Endothelial cell of umbilical vein (primary cell): ENCODE data around the gene CDK12. TPM values are rescaled to one million over a fixed set of nuclear protein-coding genes. Genes with fewer than 3 reads are reported as not detected.

ENCODE experiments used
- BruUV-seq: library from RNA; stranded (reverse); fragments of 400-500 nt; replicated peaks from 2 replicates; lab custom pipeline; 2021; lab: Mats Ljungman, UMichigan
- CTCF ChIA-PET: fragments of 300-600, 350-600 bp; sonication (Branson Sonifier 250); formaldehyde crosslinking; loops from one replicate; lab custom pipeline; 2021; ENCODE audit warnings: antibody characterized with exemption, inconsistent platforms; lab: Charles Lee
- POLR2A ChIA-PET: fragments of 300-600, 350-600 bp; sonication (Branson Sonifier 250); formaldehyde crosslinking; loops from one replicate; lab custom pipeline; 2021; ENCODE audit warnings: antibody characterized with exemption, inconsistent platforms; lab: Charles Lee
- DNase-seq: peaks from one replicate; pipeline ENCODE4 v3.0.0-alpha.2; 2011; ENCODE audit warnings: low read depth, low spot score
- FAIRE-seq: peaks from 2 replicates; lab custom pipeline; 2011; peaks lifted over from hg19 to GRCh38; lab: Jason Lieb, UNC
- H2AFZ ChIP-seq: 2 replicates; pipeline ENCODE4 v1.6.0; 2012; ENCODE audit warnings: low read depth, low read length, control low read depth, inconsistent platforms
- H3K27ac ChIP-seq: 2 replicates; pipeline ENCODE4 v1.5.1; 2011; ENCODE audit warnings: low read depth, mild to moderate bottlenecking, control low read depth, low read length, moderate library complexity; ENCODE audit not compliant: insufficient read depth
- H3K27me3 ChIP-seq, 2 experiments: 2 replicates each; pipeline versions ENCODE4 v1.6.0 to v1.6.1; 2011; ENCODE audit warnings: low read length in 2 of 2, mixed read lengths in 1 of 2; ENCODE audit not compliant: control insufficient read depth in 2 of 2, insufficient read depth in 2 of 2
- H3K36me3 ChIP-seq, 2 experiments: 2 replicates in 1 of 2; 3 replicates in 1 of 2; pipeline ENCODE4 v1.5.1; 2011; ENCODE audit warnings: low read length in 2 of 2, mild to moderate bottlenecking in 1 of 2, moderate library complexity in 1 of 2; ENCODE audit not compliant: control insufficient read depth in 2 of 2, insufficient read depth in 2 of 2; ENCODE audit errors: extremely low read depth in 1 of 2
- H3K4me1 ChIP-seq: 3 replicates; pipeline ENCODE4 v1.5.1; 2011; ENCODE audit warnings: mild to moderate bottlenecking, low read length; ENCODE audit not compliant: control insufficient read depth, insufficient read depth; ENCODE audit errors: extremely low read depth
- H3K4me2 ChIP-seq: 2 replicates; pipeline ENCODE4 v1.6.1; 2011; ENCODE audit warnings: low read length, control low read depth, mixed read lengths; ENCODE audit not compliant: insufficient read depth
- H3K4me3 ChIP-seq, 3 experiments: fragments of 200-600 bp in 1 of 3; sonication (generic), shearing (Covaris generic) in 1 of 3; replicated peaks in 1 of 3; 2 replicates each; pipeline ENCODE4 v1.5.1; 2011 to 2016; ENCODE audit warnings: control low read depth in 3 of 3, low read length in 3 of 3, mild to moderate bottlenecking in 2 of 3, inconsistent platforms in 1 of 3, low read depth in 1 of 3, moderate library complexity in 1 of 3; ENCODE audit not compliant: insufficient read depth in 1 of 3
- H3K79me2 ChIP-seq: 2 replicates; pipeline ENCODE4 v1.6.0; 2012; ENCODE audit warnings: low read length, inconsistent platforms; ENCODE audit not compliant: control insufficient read depth, insufficient read depth
- H3K9ac ChIP-seq: replicated peaks from 2 replicates; pipeline ENCODE3; 2011; ENCODE audit warnings: low read length, control low read depth; ENCODE audit not compliant: insufficient read depth; ENCODE audit errors: extremely low read depth
- H3K9me1 ChIP-seq: replicated peaks from 3 replicates; pipeline ENCODE4 v1.6.0; 2011; ENCODE audit warnings: mild to moderate bottlenecking, low read length; ENCODE audit not compliant: control insufficient read depth, insufficient read depth; ENCODE audit errors: extremely low read depth
- H3K9me3 ChIP-seq: replicated peaks from 2 replicates; pipeline ENCODE4 v1.5.1; 2012; ENCODE audit warnings: low read length, inconsistent platforms; ENCODE audit not compliant: control insufficient read depth, insufficient read depth
- H4K20me1 ChIP-seq: replicated peaks from 2 replicates; pipeline ENCODE3; 2011; ENCODE audit warnings: mild to moderate bottlenecking, low read length; ENCODE audit not compliant: control insufficient read depth, insufficient read depth; ENCODE audit errors: extremely low read depth
- EZH2 ChIP-seq: IDR thresholded peaks from 2 replicates; pipeline ENCODE4 v1.6.1; 2012; ENCODE audit warnings: borderline replicate concordance, low read depth, mild to moderate bottlenecking, moderate library complexity, low read length, inconsistent platforms; ENCODE audit not compliant: severe bottlenecking
- FOS ChIP-seq: IDR thresholded peaks from 2 replicates; pipeline ENCODE4 v1.6.1; 2011; ENCODE audit warnings: mild to moderate bottlenecking, low read length, moderate library complexity, borderline replicate concordance; ENCODE audit not compliant: insufficient read depth
- GATA2 ChIP-seq: IDR thresholded peaks from 2 replicates; pipeline ENCODE4 v1.7.0; 2011; ENCODE audit warnings: low read depth, mild to moderate bottlenecking, moderate library complexity, mixed read lengths, low read length; ENCODE audit not compliant: insufficient read length, insufficient read depth
- JUN ChIP-seq: IDR thresholded peaks from 2 replicates; pipeline ENCODE4 v1.6.1; 2011; ENCODE audit warnings: borderline replicate concordance, low read depth; ENCODE audit not compliant: insufficient read length, insufficient read depth
- MYC ChIP-seq: IDR thresholded peaks from one replicate; pipeline ENCODE4 v1.6.1; 2011; ENCODE audit warnings: mild to moderate bottlenecking, low read depth, low read length
- POLR2A ChIP-seq: IDR thresholded peaks from 2 replicates; pipeline ENCODE4 v1.6.1; 2012; ENCODE audit warnings: low read depth, mild to moderate bottlenecking, control low read depth, low read length
- POLR2AphosphoS5 ChIP-seq: IDR thresholded peaks from 2 replicates; pipeline ENCODE4 v1.6.1; 2012; ENCODE audit warnings: low read depth, mild to moderate bottlenecking, control low read depth, low read length, moderate library complexity; ENCODE audit not compliant: insufficient read depth
- dilution Hi-C: fragments of 300-500 bp; cut with MboI; formaldehyde crosslinking; loops from one replicate; pipeline ENCODE4 v1.15.0; 2019; ENCODE audit warnings: low sequenced_read_pairs; ENCODE audit not compliant: extremely low pct_ligation_motif_present
- intact Hi-C: fragments of 100-400 bp; cut with micrococcal nuclease; formaldehyde crosslinking; loops from one replicate; pipeline ENCODE4 v1.10.0; 2022
- polyA plus RNA-seq, 4 experiments: library from polyadenylated mRNA; depleted of rRNA in 3 of 4; stranded (reverse) in 3 of 4; unstranded in 1 of 4; fragments of >200 nt; gene quantifications; 2 replicates each; pipeline versions ENCODE4 v1.2.1 to v1.2.3, GENCODE V29; 2011 to 2012; ENCODE audit warnings: missing spikeins in 1 of 4
- total RNA-seq: library from RNA; stranded (reverse); gene quantifications from 2 replicates; pipeline ENCODE4 v1.2.3, GENCODE V29; 2021
- TF ChIP-seq, protein P1 (sequence below), 2 donors: IDR thresholded peaks; 1 replicate in 1 of 2; 2 replicates in 1 of 2; pipeline ENCODE4 v1.5.1; 2011; ENCODE audit warnings: low read length in 2 of 2, mild to moderate bottlenecking in 2 of 2, moderate library complexity in 2 of 2, control low read depth in 1 of 2, inconsistent platforms in 1 of 2, low read depth in 1 of 2; ENCODE audit not compliant: insufficient read depth in 1 of 2; ENCODE audit errors: extremely low read depth in 1 of 2
- TF ChIP-seq, protein P2 (sequence below): IDR thresholded peaks from 2 replicates; pipeline ENCODE4 v1.6.1; 2011; ENCODE audit not compliant: insufficient read depth, insufficient read length

CDK12 gene
- total and polyA plus RNA-seq, 2 donors (not counting 3 experiments of a cell fraction or from before 2014, with no cell fraction given) = 14.2 to 55.4 TPM

DNA sequence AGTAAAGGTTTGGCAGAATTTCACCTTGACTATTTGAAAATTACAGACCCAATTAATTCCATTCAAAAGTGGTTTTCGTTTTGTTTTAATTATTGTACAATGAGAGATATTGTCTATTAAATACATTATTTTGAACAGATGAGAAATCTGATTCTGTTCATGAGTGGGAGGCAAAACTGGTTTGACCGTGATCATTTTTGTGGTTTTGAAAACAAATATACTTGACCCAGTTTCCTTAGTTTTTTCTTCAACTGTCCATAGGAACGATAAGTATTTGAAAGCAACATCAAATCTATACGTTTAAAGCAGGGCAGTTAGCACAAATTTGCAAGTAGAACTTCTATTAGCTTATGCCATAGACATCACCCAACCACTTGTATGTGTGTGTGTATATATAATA, 72.6 kb downstream of the CDK12 start:
- H3K4me2 ChIP-seq = no peak overlapping the region
- H4K20me1 ChIP-seq = no peaks in the 10 kb centered on the region
- H3K9me3 ChIP-seq = no peaks in the 10 kb centered on the region
- dilution Hi-C loops (no loop called here), intact Hi-C loops (no loop called here)
- CTCF ChIA-PET = no interaction called here
- no peak overlapping the region for H3K9ac ChIP-seq
- no peaks in the 10 kb centered on the region for H3K79me2 ChIP-seq
- no peaks in the 10 kb centered on the region for H3K27me3 ChIP-seq
- no peaks in the 10 kb centered on the region for H3K9me1 ChIP-seq
- H2AFZ ChIP-seq = no peak overlapping the region
- peaks cover 13% of the 10 kb centered on the region for H3K4me1 ChIP-seq
- H3K27ac ChIP-seq = no peak overlapping the region
- BruUV-seq = no TSS peak
- TF ChIP-seq FOS (no peak), MYC (no peak), GATA2 (no peak), EZH2 (no peak), POLR2AphosphoS5 (no peak), JUN (no peak), POLR2A (no peak)
- TF ChIP-seq, protein P1, sequence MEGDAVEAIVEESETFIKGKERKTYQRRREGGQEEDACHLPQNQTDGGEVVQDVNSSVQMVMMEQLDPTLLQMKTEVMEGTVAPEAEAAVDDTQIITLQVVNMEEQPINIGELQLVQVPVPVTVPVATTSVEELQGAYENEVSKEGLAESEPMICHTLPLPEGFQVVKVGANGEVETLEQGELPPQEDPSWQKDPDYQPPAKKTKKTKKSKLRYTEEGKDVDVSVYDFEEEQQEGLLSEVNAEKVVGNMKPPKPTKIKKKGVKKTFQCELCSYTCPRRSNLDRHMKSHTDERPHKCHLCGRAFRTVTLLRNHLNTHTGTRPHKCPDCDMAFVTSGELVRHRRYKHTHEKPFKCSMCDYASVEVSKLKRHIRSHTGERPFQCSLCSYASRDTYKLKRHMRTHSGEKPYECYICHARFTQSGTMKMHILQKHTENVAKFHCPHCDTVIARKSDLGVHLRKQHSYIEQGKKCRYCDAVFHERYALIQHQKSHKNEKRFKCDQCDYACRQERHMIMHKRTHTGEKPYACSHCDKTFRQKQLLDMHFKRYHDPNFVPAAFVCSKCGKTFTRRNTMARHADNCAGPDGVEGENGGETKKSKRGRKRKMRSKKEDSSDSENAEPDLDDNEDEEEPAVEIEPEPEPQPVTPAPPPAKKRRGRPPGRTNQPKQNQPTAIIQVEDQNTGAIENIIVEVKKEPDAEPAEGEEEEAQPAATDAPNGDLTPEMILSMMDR (IDR thresholded peaks at IDR 0.05; ENCODE audit: extremely low read depth in 1 of 2, insufficient read depth in 1 of 2, low read depth in 1 of 2, low read length in 2 of 2) = no peak
- TF ChIP-seq, protein P2, sequence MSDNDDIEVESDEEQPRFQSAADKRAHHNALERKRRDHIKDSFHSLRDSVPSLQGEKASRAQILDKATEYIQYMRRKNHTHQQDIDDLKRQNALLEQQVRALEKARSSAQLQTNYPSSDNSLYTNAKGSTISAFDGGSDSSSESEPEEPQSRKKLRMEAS = no peak
- no peak for DNase-seq
- FAIRE-seq = no peak
- POLR2A ChIA-PET = no interaction called here
- no peak overlapping the region for H3K4me3 ChIP-seq
- H3K36me3 ChIP-seq = peaks cover 5 to 11% of the 10 kb centered on the region in 2 experiments
